CD4-positive, alpha-beta T cell treated with Interleukin-15 for 1 hour (primary cell): ENCODE results near the gene LPIN3.

Experiments
- DNase-seq: peaks from one replicate; pipeline ENCODE4 v3.0.0-alpha.2; 2020

Gene LPIN3

GRCh38 chr20:41395667-41396664, 55.3 kb downstream of the LPIN3 start:
- no peak for DNase-seq

DNA sequence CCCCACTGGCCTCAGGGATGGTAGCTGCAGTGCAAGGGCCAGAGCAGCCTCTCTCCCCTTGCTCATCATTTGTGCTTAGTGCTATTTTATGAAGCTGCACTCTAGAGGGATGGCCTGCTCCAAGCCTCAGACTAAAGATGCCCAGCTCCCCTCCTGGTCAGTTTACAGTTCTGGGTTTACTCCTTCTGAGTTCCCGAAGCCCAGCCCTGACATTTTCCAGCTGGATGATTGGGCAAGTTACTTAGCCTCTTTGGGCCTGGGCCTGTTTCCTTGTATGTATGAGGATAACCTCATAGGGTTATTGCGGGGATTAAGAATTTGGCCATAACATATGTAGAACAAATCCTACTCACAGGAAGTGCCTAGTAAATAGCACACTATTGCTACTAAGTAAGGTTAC, 57.8 kb downstream of the LPIN3 start:
- no peak for DNase-seq

DNA sequence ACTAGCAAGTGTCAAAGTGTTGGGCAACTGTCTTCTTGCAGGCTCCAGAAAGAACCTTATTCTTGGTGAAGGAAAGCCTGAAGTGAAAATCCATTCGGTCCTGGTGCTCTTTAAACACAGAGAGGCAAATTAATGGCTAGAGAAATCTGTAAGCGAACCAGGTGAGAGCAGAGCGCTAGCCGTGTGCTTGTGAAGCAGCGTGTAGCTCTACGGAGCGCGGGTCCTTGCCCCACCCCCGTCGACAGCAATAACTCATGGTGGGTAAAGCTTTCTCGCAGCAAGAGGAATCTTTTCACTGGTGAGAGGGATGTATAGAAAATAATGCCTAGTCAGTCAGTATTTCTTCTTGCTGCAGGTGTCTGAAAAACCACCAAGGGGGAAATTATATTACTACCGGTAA, 63.0 kb downstream of the LPIN3 start:
- DNase-seq: no peak

DNA sequence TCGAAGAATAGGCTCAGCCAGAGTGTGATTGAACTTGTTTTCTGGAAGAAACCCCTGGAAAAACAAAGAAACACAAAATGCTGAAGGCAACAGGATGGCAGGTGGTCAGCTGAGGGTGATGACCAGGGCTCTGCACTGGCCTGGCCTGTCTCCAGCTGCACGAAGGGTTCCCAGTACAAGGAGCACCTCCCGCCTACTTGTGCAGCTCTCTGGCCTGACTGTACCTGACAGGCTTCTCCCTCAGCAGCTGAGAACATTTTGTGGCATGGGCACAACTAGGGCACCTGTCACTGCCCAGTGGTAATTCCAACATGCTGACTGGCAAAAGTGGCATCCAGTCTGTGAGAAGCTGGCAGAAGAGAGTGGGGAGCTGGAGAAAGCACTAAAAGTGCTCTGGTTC, 64.8 kb downstream of the LPIN3 start:
- no peak for DNase-seq

DNA sequence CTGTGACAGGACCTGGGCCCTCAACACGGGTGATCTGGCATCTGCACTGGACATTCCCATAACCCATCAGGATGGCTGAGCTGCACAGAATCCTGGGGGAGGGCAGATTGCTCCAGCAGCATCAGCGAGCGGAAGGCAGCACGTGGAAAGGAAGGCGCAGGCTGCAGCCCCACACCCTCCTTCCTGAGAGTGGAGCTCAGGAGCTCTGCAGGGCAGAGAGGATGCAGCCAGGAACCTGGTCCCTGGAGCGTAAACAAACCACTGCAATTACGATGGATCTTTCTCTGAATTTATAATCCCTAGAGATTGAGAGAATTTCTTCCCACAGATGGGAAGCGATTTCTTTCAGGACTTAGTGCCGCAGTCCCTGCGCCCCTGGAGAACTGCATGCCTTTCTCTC, 65.7 kb downstream of the LPIN3 start:
- no peak for DNase-seq

- DNase-seq: no peak
These were observed 66.3 kb downstream of the LPIN3 start for GRCh38 chr20:41406896-41407444.

- DNase-seq: no peak
These were observed 67.0 kb downstream of the LPIN3 start for GRCh38 chr20:41407607-41408006.

- no peak for DNase-seq
These were observed 67.7 kb downstream of the LPIN3 start for GRCh38 chr20:41408156-41408794.

DNA sequence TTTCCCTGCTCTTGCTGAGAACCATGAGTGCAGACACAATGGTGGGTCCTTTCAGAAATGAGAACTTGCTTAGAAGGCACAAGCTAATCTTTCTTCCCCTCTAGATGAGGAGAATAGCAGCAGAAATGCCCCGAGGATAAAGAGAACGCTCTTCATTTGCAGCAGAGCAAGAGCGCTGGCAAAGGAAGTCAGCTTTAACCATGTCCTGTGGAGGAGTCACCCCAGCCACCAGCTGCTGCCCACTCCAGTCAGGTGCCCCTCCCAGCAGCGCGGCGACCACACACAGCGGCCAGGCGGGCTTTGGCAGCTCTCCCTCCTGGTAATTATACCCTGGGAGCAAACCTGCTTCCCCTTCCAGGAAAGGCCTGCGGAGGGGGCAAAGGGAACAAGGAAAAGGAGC, 68.4 kb downstream of the LPIN3 start:
- DNase-seq: no peak
